Brain microvascular endothelial cell (primary cell): ENCODE results near the gene FOXJ3.

Experiments
- DNase-seq: peaks from one replicate; pipeline ENCODE4 v3.0.0-alpha.2; 2020
- H3K27ac ChIP-seq: fragments of 250-450 bp; sonication (Bioruptor Pico); 2 replicates; pipeline ENCODE4 v1.5.1; 2020; ENCODE audit warnings: mild to moderate bottlenecking, moderate library complexity
- H3K27me3 ChIP-seq: fragments of 250-450 bp; sonication (Bioruptor Pico); replicated peaks from 2 replicates; pipeline ENCODE4 v1.5.1; 2020; ENCODE audit warnings: mild to moderate bottlenecking
- H3K36me3 ChIP-seq: fragments of 250-450 bp; sonication (Bioruptor Pico); replicated peaks from 2 replicates; pipeline ENCODE4 v1.5.1; 2020; ENCODE audit warnings: mild to moderate bottlenecking
- H3K4me3 ChIP-seq: 2 replicates; pipeline ENCODE4 v1.5.1; 2011; ENCODE audit warnings: low read depth, mild to moderate bottlenecking, control low read depth, low read length, moderate library complexity
- in situ Hi-C: cut with HindIII; loops from 2 replicates; pipeline ENCODE4 v1.10.0; 2017; ENCODE audit warnings: low sequenced_read_pairs, low pct_ligation_motif_present
- TF ChIP-seq, protein P1 (sequence below): IDR thresholded peaks from 2 replicates; pipeline ENCODE4 v1.5.1; 2011; ENCODE audit warnings: low read depth, mild to moderate bottlenecking, moderate library complexity, low read length, control low read depth, inconsistent platforms; ENCODE audit errors: missing control alignments

FOXJ3 gene

GRCh38 chr1:42168391-42168670 lies 166.7 kb downstream of the FOXJ3 start:
- Histone ChIP-seq H3K36me3 (no peaks in the 10 kb centered on the region), H3K4me3 (no peak overlapping the region), H3K27ac (no peak overlapping the region), H3K27me3 (no peaks in the 10 kb centered on the region)
- no peak for DNase-seq
- TF ChIP-seq, protein P1, sequence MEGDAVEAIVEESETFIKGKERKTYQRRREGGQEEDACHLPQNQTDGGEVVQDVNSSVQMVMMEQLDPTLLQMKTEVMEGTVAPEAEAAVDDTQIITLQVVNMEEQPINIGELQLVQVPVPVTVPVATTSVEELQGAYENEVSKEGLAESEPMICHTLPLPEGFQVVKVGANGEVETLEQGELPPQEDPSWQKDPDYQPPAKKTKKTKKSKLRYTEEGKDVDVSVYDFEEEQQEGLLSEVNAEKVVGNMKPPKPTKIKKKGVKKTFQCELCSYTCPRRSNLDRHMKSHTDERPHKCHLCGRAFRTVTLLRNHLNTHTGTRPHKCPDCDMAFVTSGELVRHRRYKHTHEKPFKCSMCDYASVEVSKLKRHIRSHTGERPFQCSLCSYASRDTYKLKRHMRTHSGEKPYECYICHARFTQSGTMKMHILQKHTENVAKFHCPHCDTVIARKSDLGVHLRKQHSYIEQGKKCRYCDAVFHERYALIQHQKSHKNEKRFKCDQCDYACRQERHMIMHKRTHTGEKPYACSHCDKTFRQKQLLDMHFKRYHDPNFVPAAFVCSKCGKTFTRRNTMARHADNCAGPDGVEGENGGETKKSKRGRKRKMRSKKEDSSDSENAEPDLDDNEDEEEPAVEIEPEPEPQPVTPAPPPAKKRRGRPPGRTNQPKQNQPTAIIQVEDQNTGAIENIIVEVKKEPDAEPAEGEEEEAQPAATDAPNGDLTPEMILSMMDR = no peak
- in situ Hi-C loops = no loop called here

GRCh38 chr1:42167611-42168390 lies 167.2 kb downstream of the FOXJ3 start:
- in situ Hi-C loops = no loop called here
- TF ChIP-seq, protein P1 = no peak
- no peaks in the 10 kb centered on the region for H3K27me3 ChIP-seq
- no peak for DNase-seq
- no peaks in the 10 kb centered on the region for H3K36me3 ChIP-seq
- no peak overlapping the region for H3K27ac ChIP-seq
- H3K4me3 ChIP-seq = no peak overlapping the region

- in situ Hi-C loops = no loop called here
- Histone ChIP-seq H3K27ac (no peak overlapping the region), H3K4me3 (no peak overlapping the region), H3K27me3 (no peaks in the 10 kb centered on the region), H3K36me3 (no peaks in the 10 kb centered on the region)
- TF ChIP-seq, protein P1 = no peak
- DNase-seq = peak; percentile 27
These were observed 169.4 kb downstream of the FOXJ3 start for GRCh38 chr1:42165511-42166210.

DNA sequence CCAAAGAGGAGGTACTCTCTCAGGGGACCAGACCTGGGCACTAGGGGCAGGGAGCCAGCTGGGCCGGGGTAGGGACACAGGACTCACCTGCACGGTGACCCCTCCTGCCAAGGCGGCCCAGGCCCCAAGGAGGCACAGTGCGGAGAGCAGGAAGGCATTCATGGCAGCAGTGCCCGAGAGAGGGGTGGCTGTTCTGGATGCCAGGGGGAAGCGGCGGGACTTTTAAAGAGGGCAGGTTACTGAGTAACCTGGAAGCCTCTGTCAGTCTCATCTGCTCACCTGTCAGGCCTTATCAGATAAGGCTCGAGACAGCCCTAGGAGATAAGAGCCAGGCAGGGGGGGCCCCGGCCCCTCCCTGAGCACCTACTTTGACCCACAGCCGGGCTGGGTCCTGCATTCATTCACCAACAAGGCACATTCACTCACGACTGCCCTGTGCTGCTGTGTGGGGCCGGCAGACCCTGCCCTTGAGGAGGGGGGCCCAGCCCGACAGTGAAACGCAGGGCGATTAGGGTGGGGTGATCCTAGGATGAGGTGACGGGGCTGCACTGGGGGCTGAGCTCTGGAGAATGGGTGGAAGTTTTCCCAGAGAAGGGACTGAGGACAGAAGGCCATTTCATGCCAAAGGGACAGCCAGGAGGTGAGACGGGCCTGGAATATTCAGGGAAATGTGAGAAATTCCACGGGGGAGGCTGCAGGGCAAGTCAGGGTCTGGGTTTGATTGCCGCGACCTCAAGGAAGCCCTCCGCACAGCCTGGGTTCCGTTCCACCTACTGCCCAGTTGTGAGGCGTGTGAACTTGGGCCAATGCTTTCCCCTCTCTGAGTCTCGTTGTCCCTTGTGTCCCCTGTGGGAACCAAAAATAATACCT lies 170.2 kb downstream of the FOXJ3 start, which contains the start of gene GUCA2A:
TSS of gene GUCA2A (minus strand) at position 195 of the 870 bp plus-strand sequence. CDS start at position 162, 33 bp downstream.
- TF ChIP-seq, protein P1 = no peak
- in situ Hi-C loops = no loop called here
- H3K36me3 ChIP-seq = no peaks in the 10 kb centered on the region
- H3K27me3 ChIP-seq = no peaks in the 10 kb centered on the region
- H3K4me3 ChIP-seq = no peak within 1 kb of the TSS
- H3K27ac ChIP-seq = no peak within 1 kb of the TSS
- no peak for DNase-seq

- no peak overlapping the region for H3K27ac ChIP-seq
- H3K27me3 ChIP-seq = no peaks in the 10 kb centered on the region
- in situ Hi-C loops = no loop called here
- DNase-seq = no peak
- no peak overlapping the region for H3K4me3 ChIP-seq
- no peaks in the 10 kb centered on the region for H3K36me3 ChIP-seq
- TF ChIP-seq, protein P1 = no peak
These were observed 171.2 kb downstream of the FOXJ3 start for GRCh38 chr1:42163536-42164503.
